GM12874 (cell line): ENCODE measurements around the gene GABBR1.

Experiments
- TF ChIP-seq, protein P1 (sequence below): IDR thresholded peaks from 2 replicates; pipeline ENCODE4 v1.5.1; 2011; ENCODE audit warnings: low read depth, mild to moderate bottlenecking, control low read depth, low read length, moderate library complexity; ENCODE audit not compliant: insufficient read depth

GABBR1 gene

GRCh38 chr6:29651413-29652197 lies 18.6 kb upstream of the GABBR1 start:
- TF ChIP-seq, protein P1, sequence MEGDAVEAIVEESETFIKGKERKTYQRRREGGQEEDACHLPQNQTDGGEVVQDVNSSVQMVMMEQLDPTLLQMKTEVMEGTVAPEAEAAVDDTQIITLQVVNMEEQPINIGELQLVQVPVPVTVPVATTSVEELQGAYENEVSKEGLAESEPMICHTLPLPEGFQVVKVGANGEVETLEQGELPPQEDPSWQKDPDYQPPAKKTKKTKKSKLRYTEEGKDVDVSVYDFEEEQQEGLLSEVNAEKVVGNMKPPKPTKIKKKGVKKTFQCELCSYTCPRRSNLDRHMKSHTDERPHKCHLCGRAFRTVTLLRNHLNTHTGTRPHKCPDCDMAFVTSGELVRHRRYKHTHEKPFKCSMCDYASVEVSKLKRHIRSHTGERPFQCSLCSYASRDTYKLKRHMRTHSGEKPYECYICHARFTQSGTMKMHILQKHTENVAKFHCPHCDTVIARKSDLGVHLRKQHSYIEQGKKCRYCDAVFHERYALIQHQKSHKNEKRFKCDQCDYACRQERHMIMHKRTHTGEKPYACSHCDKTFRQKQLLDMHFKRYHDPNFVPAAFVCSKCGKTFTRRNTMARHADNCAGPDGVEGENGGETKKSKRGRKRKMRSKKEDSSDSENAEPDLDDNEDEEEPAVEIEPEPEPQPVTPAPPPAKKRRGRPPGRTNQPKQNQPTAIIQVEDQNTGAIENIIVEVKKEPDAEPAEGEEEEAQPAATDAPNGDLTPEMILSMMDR: peak; percentile 38

DNA sequence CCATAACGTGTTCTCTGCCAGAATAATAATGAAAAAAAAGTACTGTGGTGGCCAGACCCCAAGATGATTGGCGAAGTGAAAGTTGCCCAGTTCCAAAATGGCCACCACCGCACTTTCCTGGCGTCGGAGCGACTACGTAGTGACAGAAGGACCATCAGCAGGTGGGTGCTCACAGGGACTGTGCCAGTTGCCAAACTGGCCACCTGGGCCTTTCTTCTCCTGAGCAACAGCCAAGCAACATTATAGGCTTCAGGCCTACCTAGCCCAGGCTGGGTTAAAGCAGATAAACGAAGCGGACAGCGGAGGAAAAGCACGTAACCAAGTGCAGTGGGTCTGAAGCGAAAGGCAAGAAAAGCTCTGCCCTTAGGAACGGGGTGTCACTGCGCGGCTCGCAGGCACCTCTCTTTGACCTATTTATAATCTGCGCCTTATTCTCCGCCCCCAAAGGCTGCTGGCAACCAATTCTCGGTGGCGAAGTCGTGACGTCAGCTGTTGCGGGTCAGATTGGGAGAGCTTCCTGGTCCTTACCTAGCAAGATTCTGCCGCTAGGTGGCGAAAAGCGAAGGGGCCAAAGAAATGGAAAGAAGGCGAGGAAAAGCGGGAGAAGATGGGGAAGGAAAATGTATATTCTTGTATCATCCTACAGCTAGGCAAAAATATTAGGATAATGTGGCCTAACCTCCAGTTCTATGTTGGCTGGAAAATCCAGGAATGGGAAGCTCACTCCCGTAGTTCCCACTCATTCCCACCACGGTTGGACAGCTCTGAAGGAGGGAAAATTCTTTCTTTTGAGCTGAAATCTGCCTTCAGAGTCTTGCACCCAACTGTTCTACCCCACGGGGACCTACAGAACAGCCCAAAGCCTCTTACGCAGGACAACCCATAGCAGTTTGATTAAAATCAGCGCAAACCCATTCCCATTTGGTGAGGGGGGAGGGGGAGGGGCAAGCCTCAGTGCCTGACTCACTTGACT lies 17.0 kb upstream of the GABBR1 start:
- TF ChIP-seq, protein P1: peak; percentile 88

GRCh38 chr6:29647927-29648642 lies 15.1 kb upstream of the GABBR1 start:
- TF ChIP-seq, protein P1: peak; percentile 50; the same call in 1 of the 2 replicates

DNA sequence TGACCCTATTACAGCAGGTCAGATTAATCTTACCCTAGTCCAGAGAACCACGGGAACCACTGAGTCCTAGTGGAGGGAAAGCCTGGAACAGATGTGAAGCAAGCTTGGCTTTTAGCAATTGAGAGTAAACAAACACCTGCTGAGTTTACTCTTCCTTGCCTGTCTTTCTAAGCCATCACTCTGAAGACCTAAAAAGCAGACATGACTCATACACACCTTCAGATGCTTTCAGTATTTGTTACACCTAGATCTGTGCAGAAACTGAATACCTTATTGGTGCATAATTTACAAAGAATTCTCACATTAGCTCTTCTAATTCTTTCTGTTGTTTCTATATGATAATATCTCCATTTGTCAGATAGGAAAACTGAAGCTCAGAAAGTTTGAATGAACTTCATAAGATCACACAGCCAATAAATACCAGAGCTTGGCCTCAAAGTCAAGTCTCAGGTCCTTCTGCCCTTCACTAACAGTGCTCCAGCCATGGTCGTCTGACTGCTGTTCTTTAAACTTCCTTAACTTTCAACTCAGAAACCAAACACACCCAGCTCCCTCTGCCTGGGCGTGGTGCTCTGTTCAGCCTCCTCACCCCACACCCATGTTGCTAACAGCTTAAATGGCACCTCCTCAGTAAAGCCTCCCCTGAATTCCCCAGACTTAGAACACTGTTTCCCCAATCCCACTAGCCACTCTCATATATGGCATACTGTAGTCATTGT lies 8.6 kb upstream of the GABBR1 start:
- TF ChIP-seq, protein P1: no peak

GRCh38 chr6:29637247-29637646 lies 4.3 kb upstream of the GABBR1 start:
- TF ChIP-seq, protein P1: no peak

DNA sequence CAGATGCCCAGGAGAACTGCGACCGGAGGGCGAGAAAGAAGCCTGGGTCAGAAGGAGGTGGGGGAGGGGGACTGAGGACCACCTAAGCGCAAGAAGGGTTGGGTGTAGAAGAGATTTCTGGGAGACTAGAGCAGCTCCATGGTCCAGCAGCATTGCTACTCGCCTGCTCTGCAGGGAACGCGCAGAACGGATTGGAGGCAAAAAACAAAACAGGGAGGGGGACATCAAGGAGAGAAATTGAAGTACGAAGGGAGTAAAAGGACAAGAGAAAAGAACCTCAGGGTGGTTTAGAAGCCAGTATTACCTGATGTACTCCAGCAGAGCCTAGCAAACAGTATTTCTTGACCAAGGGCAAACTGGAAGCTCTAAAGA lies 537 bp upstream of the GABBR1 start:
- TF ChIP-seq, protein P1: no peak
